Bronchial epithelial cell (primary cell): ENCODE data around the gene EXOC6B. TPM values are rescaled to one million over a fixed set of nuclear protein-coding genes. Genes with fewer than 3 reads are reported as not detected.
A peak's percentile ranks its signal among the peaks of the same experiment; 100 is the strongest.

Experiments
- DNase-seq: peaks from one replicate; pipeline ENCODE4 v3.0.0-alpha.2; 2010; ENCODE audit warnings: low read depth
- FAIRE-seq: peaks from 2 replicates; lab custom pipeline; 2011; peaks lifted over from hg19 to GRCh38; lab: Jason Lieb, UNC
- H3K27me3 ChIP-seq: 2 replicates; pipeline ENCODE4 v1.5.1; 2011; ENCODE audit warnings: low read length; ENCODE audit not compliant: control insufficient read depth, insufficient read depth
- H3K36me3 ChIP-seq: 2 replicates; pipeline ENCODE4 v1.5.1; 2011; ENCODE audit warnings: low read length; ENCODE audit not compliant: control insufficient read depth, insufficient read depth
- H3K4me3 ChIP-seq: 2 replicates; pipeline ENCODE4 v1.5.1; 2011; ENCODE audit warnings: mild to moderate bottlenecking, low read depth, low read length, control low read depth
- CTCF ChIP-seq: IDR thresholded peaks from 2 replicates; pipeline ENCODE4 v1.5.1; 2011; ENCODE audit warnings: mild to moderate bottlenecking, moderate library complexity, low read length, control low read depth, inconsistent platforms; ENCODE audit not compliant: insufficient read depth, severe bottlenecking
- total RNA-seq: library from RNA; depleted of rRNA; stranded (reverse); fragments of >200 nt; gene quantifications from 2 replicates; pipeline ENCODE4 v1.2.1, GENCODE V29; 2014

The EXOC6B gene
- total RNA-seq, 1 donor from 2014 or later = 26.9 TPM

GRCh38 chr2:72674982-72675915 is 150.6 kb downstream of the EXOC6B start:
- Histone ChIP-seq H3K4me3 (no peak overlapping the region), H3K27me3 (no peaks in the 10 kb centered on the region), H3K36me3 (no peaks in the 10 kb centered on the region)
- DNase-seq (no peak), FAIRE-seq (no peak)
- no peak for TF ChIP-seq CTCF

GRCh38 chr2:72673279-72673678 is 152.6 kb downstream of the EXOC6B start:
- no peaks in the 10 kb centered on the region for H3K36me3 ChIP-seq
- TF ChIP-seq CTCF = no peak
- FAIRE-seq (no peak), DNase-seq (peak; percentile 14)
- H3K27me3 ChIP-seq = no peaks in the 10 kb centered on the region
- H3K4me3 ChIP-seq = no peak overlapping the region

DNA sequence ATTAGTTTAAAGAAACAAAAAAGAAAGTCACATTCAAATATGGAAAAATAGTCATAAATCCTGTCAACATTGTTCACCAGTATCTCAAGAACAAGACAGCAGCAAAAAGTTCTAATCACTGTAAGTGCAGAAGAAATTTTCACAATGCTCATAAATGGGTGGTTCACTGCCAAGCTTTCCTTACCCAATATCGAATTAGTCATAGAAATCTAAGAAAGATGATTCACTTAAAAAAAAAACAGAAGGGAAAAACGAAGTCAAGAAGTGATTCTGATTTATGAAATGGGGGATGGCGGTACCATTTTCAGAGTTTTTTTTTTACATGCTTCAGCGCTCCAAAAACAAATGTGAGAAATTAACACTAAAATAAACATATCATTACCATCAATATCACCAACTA is 156.7 kb downstream of the EXOC6B start:
- no peak for TF ChIP-seq CTCF
- H3K27me3 ChIP-seq = no peaks in the 10 kb centered on the region
- peaks cover 1% of the 10 kb centered on the region for H3K36me3 ChIP-seq
- DNase-seq = peak; percentile 79
- no peak for FAIRE-seq
- no peak overlapping the region for H3K4me3 ChIP-seq

DNA sequence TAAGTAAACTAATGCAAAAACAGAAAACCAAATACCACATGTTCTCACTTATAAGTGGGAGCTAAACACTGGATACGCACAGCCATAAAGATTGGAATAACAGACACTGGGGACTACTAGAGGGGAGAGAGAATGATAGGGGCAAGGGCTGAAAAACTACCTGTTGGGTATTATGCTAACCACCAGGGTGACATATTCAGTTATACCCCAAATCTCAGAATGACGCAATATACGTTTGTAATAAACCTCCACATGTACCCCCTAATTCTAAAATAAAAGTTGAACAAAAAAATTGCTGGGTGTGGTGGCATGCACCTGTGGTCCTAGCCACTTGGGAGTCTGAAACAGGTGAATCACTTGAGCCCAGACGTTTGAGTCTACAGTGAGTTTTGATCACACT is 157.2 kb downstream of the EXOC6B start:
- DNase-seq (no peak), FAIRE-seq (no peak)
- no peak for TF ChIP-seq CTCF
- Histone ChIP-seq H3K27me3 (no peaks in the 10 kb centered on the region), H3K36me3 (peaks cover 1% of the 10 kb centered on the region), H3K4me3 (no peak overlapping the region)

GRCh38 chr2:72665448-72665847 is 160.4 kb downstream of the EXOC6B start:
- H3K27me3 ChIP-seq = no peaks in the 10 kb centered on the region
- no peak for FAIRE-seq
- DNase-seq = no peak
- H3K36me3 ChIP-seq = peaks cover 1% of the 10 kb centered on the region
- H3K4me3 ChIP-seq = no peak overlapping the region
- no peak for TF ChIP-seq CTCF

- FAIRE-seq (no peak), DNase-seq (no peak)
- H3K4me3 ChIP-seq = no peak overlapping the region
- no peak for TF ChIP-seq CTCF
- H3K27me3 ChIP-seq = no peaks in the 10 kb centered on the region
- peaks cover 1% of the 10 kb centered on the region for H3K36me3 ChIP-seq
These were observed 163.8 kb downstream of the EXOC6B start for GRCh38 chr2:72661985-72662384.
